Ascending aorta (tissue), 2 donors: ENCODE data around the gene EDRF1. TPM values are rescaled to one million over a fixed set of nuclear protein-coding genes. Genes with fewer than 3 reads are reported as not detected.

Experiments
- DNase-seq, 2 donors: peaks; one replicate each; pipeline ENCODE4 v3.0.0-alpha.2; 2019; ENCODE audit warnings: low spot score in 2 of 2
- H3K27ac ChIP-seq, 2 donors: fragments of 200-600 bp; sonication (generic); one replicate each; pipeline ENCODE4 v1.5.1; 2016 to 2017; ENCODE audit warnings: mild to moderate bottlenecking in 1 of 2
- H3K27me3 ChIP-seq: fragments of 200-600 bp; sonication (generic); one replicate; pipeline ENCODE4 v1.5.1; 2017
- H3K36me3 ChIP-seq, 2 donors: fragments of 200-600 bp; sonication (generic); one replicate each; pipeline ENCODE4 v1.5.1; 2016
- H3K4me1 ChIP-seq, 2 donors: fragments of 200-600 bp; sonication (generic); one replicate each; pipeline ENCODE4 v1.5.1; 2016 to 2017; ENCODE audit warnings: mild to moderate bottlenecking in 1 of 2
- H3K4me3 ChIP-seq, 2 donors: fragments of 200-600 bp; sonication (generic); one replicate each; pipeline ENCODE4 v1.5.1; 2016 to 2017; ENCODE audit warnings: mild to moderate bottlenecking in 1 of 2
- H3K9me3 ChIP-seq, 2 donors: fragments of 200-600 bp; sonication (generic); one replicate each; pipeline ENCODE4 v1.5.1; 2016
- intact Hi-C: fragments of 100-400 bp; cut with DNase I; formaldehyde crosslinking; loops from one replicate; pipeline ENCODE4 v1.15.1; 2023
- total RNA-seq: library from RNA; depleted of rRNA; stranded (reverse); fragments of >200 nt; gene quantifications from one replicate; pipeline ENCODE4 v1.1.0, GENCODE V29; 2016
- TF ChIP-seq, protein P1 (sequence below), 3 experiments: fragments of 200-600 bp in 2 of 3; fragments of 450-650 bp in 1 of 3; sonication (generic) in 2 of 3; IDR thresholded peaks; one replicate each; pipeline ENCODE4 v1.5.1; 2016 to 2019; ENCODE audit warnings: antibody characterized with exemption in 3 of 3, mild to moderate bottlenecking in 1 of 3, moderate library complexity in 1 of 3

Gene EDRF1
- total RNA-seq, 1 donor from 2014 or later: 0.53 TPM

DNA sequence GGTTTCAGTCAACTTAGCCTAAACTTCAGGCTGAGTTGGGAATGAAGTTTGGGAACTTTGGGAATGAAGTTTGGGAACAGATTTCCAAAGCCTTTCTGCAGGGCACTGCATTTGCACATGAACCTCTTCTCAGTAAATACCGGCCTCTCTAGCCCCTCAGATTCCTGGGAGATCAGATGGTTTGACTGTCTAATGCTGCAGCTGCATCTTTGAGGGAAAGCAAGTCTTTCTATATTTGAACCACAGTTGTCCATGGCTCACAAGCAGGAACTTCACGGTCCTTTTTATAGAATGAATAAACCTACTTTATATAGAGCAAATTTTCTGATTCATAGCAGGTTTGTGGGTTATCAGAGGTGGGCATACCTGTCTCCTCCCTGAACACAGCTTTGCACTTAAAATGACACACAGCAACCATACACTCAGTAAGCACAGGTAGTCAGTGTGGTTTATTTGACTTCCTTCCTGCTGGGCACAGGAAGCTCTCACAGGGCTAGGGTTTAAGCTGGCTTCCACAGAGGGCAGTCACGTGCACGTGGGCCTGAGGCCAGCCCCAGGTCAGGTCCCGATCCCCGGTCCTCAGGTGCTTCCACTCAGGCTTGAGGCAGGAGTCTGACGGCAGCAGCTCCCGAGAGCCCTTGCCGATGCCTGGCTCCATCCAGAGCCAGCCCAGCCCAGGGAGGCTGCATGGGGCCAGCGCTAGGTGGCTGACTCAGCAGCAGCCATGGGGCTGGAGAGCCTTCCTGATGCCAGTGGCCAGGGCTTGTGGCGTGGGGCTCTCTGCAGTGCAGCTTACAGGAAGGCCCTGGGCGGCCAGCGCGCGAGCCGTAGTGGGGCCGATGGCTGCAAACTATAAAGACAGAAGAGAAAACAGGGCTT lies 68.9 kb downstream of the EDRF1 start:
- TF ChIP-seq, protein P1, sequence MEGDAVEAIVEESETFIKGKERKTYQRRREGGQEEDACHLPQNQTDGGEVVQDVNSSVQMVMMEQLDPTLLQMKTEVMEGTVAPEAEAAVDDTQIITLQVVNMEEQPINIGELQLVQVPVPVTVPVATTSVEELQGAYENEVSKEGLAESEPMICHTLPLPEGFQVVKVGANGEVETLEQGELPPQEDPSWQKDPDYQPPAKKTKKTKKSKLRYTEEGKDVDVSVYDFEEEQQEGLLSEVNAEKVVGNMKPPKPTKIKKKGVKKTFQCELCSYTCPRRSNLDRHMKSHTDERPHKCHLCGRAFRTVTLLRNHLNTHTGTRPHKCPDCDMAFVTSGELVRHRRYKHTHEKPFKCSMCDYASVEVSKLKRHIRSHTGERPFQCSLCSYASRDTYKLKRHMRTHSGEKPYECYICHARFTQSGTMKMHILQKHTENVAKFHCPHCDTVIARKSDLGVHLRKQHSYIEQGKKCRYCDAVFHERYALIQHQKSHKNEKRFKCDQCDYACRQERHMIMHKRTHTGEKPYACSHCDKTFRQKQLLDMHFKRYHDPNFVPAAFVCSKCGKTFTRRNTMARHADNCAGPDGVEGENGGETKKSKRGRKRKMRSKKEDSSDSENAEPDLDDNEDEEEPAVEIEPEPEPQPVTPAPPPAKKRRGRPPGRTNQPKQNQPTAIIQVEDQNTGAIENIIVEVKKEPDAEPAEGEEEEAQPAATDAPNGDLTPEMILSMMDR (IDR thresholded peaks at IDR 0.05): no peak
- Histone ChIP-seq H3K4me3 (no peak overlapping the region), H3K9me3 (no peaks in the 10 kb centered on the region), H3K27ac (no peak overlapping the region), H3K36me3 (peaks cover 22 to 42% of the 10 kb centered on the region in 2 donors), H3K4me1 (no peaks in the 10 kb centered on the region), H3K27me3 (no peaks in the 10 kb centered on the region)
- intact Hi-C loops: no loop called here
- DNase-seq: peak in 1 of 2 donors; percentile 55

DNA sequence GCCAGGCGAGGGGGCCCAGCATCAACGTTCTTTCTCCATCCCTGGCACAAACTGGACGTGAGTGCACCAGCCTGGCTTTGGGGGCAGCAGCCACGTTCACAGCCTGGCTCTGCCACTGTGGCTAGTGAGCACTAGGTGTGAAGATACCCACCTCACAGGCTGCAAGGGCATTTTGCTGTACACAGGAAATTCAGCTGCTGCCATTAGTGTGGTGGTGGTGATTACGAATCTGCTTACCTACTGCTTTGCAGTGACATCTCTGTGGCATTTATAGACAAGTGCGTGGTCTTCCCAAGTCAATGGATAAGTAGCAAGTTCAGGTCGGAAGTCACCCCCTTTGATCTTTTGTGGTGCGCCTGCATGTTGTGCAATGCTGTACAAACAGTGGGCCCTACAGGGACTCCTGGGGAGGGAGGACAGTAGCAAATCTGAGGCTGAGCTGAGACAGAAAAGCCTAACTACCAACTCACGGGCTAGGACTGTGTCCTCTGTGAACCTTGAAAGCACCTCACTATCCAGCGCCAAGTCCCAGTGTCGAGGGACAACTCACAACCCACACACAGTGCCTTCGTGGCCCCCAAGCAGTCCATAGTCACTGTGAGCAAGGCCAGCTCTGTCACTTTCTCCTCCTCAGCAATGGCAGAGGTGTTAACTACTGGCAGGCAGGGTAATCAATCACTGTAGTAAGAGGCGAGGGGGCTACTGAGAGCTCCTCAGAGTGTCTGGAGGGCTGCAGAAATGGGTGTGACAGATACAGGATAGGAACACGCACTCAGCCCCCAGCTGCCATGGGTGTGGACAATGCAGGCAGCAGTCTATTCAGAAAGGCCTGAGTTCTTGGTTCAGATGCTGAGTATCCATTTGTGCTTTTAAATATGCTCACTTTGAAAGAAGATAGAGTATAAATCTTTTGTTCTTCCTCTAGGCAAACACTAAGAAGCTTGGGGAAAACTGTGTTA lies 73.1 kb downstream of the EDRF1 start:
- H3K27ac ChIP-seq: no peak overlapping the region
- peaks cover 43 to 70% of the 10 kb centered on the region in 2 donors for H3K36me3 ChIP-seq
- peak in 1 of 2 donors; percentile 34 for DNase-seq
- TF ChIP-seq, protein P1 (IDR thresholded peaks at IDR 0.05): no peak
- H3K4me1 ChIP-seq: no peaks in the 10 kb centered on the region
- H3K9me3 ChIP-seq: no peaks in the 10 kb centered on the region
- intact Hi-C loops: no loop called here
- H3K27me3 ChIP-seq: no peaks in the 10 kb centered on the region
- H3K4me3 ChIP-seq: no peak overlapping the region

DNA sequence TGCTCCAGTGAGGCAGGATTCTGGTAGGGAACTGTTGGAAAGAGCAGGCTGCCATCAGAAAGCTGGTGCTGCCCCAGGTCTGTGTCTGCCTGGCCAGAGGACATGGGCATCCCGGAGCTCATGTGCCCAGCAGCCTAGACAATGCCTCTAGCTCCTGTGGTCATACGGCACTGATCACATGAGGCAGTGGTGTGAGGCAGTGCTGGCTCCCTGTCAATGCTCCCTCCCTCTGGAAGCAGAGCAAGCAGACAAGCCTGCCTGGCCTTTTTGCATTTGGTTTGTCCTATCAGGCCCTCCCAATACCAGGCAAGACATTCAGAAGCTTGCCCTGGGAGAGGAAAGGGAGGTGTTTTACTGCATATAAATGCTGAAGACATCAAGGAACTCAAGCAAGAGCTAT lies 75.6 kb downstream of the EDRF1 start:
- no peaks in the 10 kb centered on the region for H3K27me3 ChIP-seq
- H3K4me3 ChIP-seq: no peak overlapping the region
- peak in 1 of 2 donors; percentile 52 for DNase-seq
- H3K4me1 ChIP-seq: no peaks in the 10 kb centered on the region
- no peaks in the 10 kb centered on the region for H3K9me3 ChIP-seq
- H3K27ac ChIP-seq: no peak overlapping the region
- intact Hi-C loops: no loop called here
- peaks cover 37 to 72% of the 10 kb centered on the region in 2 donors for H3K36me3 ChIP-seq
- TF ChIP-seq, protein P1 (IDR thresholded peaks at IDR 0.05): no peak

DNA sequence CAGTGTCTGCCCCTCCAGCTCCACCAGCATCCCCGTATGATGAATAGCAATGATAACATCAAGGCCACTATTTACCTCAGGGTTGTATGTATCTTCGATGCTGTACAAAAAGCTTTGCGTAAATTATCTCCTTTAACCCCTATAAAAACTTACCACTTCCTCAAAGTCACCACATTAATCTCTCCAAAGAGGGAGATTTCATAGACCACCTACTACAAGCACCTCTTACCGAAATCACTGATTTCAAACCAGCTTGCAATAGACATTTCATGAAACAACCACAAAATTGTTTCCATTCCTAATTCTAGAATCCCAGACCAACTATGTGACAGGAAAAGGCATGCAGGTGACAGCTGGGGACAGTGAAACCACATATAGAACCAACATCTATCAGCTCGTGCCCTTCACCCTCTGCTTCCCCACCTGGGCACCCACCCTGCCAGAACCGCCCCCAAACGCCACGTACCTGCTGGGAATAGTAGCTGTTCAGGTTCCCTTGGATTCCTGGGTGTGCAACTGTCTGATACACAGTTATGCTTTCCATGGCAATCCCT lies 76.2 kb downstream of the EDRF1 start:
- no peak for DNase-seq
- Histone ChIP-seq H3K27ac (no peak overlapping the region), H3K4me3 (no peak overlapping the region), H3K27me3 (no peaks in the 10 kb centered on the region), H3K9me3 (no peaks in the 10 kb centered on the region), H3K4me1 (no peaks in the 10 kb centered on the region), H3K36me3 (peaks cover 39 to 74% of the 10 kb centered on the region in 2 donors)
- intact Hi-C loops: no loop called here
- TF ChIP-seq, protein P1 (IDR thresholded peaks at IDR 0.05): no peak

DNA sequence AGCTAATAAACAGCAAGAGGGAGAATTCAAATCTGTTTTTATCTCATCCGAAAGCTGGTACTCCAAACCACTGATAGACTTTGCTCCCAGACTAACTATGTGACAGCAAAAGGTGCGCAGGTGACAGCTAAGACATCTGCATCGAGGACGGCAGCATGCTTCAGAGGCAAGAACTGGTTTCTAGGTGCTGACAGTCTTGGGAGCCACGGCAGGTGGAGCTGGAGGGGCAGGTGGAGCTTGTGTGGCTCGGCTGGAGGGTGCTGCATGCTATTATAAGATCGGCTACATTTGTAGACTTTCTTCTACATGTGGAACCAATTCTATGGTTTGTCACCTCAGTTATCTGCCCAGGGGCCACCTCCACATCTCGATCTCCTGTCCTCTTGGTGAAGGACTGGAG lies 77.9 kb downstream of the EDRF1 start:
- intact Hi-C loops: no loop called here
- Histone ChIP-seq H3K4me1 (no peaks in the 10 kb centered on the region), H3K36me3 (peaks cover 35 to 61% of the 10 kb centered on the region in 2 donors), H3K9me3 (no peaks in the 10 kb centered on the region), H3K27me3 (no peaks in the 10 kb centered on the region), H3K4me3 (no peak overlapping the region), H3K27ac (no peak overlapping the region)
- TF ChIP-seq, protein P1 (IDR thresholded peaks at IDR 0.05): no peak
- peak in 1 of 2 donors; percentile 61 for DNase-seq
